ENCODE measurements around the gene CKLF. TPM values are rescaled to one million over a fixed set of nuclear protein-coding genes. Genes with fewer than 3 reads are reported as not detected.
"Not testable (repeated sequence)": the region's sequence is repeated elsewhere in the genome, so short reads cannot be mapped to it uniquely, and the experiment has no call there.

Gene CKLF
- total RNA-seq, 3 donors from 2014 or later, result 26.9 to 42.0 (median 29.1) TPM

- Histone ChIP-seq H3K4me3 (no peak overlapping the region), H3K36me3 (ENCODE audit: low read depth) (no peaks in the 10 kb centered on the region), H3K4me1 (ENCODE audit: low read depth) (peaks cover 17% of the 10 kb centered on the region), H3K9me3 (no peaks in the 10 kb centered on the region)
- ATAC-seq (no peak), DNase-seq (no peak)
- intact Hi-C loops (cut with DNase I, micrococcal nuclease), result loop anchor here in 1 of 2 donors (10.0 kb wide), 1 partner anchor 201 kb away; no protein-coding TSS in a partner anchor
- TF ChIP-seq CTCF (IDR thresholded peaks at IDR 0.05), result no peak
Observed at GRCh38 chr16:66605979-66606751, 53.8 kb downstream of the CKLF start.

- DNase-seq (peak; percentile 80 to 94 (median 89)), ATAC-seq (peak; percentile 68)
- Histone ChIP-seq H3K4me3 (no peak overlapping the region), H3K9me3 (no peaks in the 10 kb centered on the region), H3K4me1 (ENCODE audit: low read depth) (peaks cover 17% of the 10 kb centered on the region), H3K36me3 (ENCODE audit: low read depth) (no peaks in the 10 kb centered on the region)
- TF ChIP-seq CTCF (IDR thresholded peaks at IDR 0.05), result peak; percentile 89
- intact Hi-C loops (cut with DNase I, micrococcal nuclease), result loop anchor here in 1 of 2 donors (10.0 kb wide), 1 partner anchor 204 kb away; no protein-coding TSS in a partner anchor
Observed at GRCh38 chr16:66608241-66609138, 56.1 kb downstream of the CKLF start.

GRCh38 chr16:66609139-66609510, 56.7 kb downstream of the CKLF start:
- no peaks in the 10 kb centered on the region for H3K36me3 ChIP-seq (ENCODE audit: low read depth)
- peaks cover 17% of the 10 kb centered on the region for H3K4me1 ChIP-seq (ENCODE audit: low read depth)
- H3K9me3 ChIP-seq, result no peaks in the 10 kb centered on the region
- intact Hi-C loops (cut with DNase I, micrococcal nuclease), result loop anchor here in 1 of 2 donors (10.0 kb wide), 1 partner anchor 204 kb away; no protein-coding TSS in a partner anchor
- no peak overlapping the region for H3K4me3 ChIP-seq
- TF ChIP-seq CTCF (IDR thresholded peaks at IDR 0.05), result no peak
- no peak for ATAC-seq
- DNase-seq, result no peak

GRCh38 chr16:66610111-66610820, 57.9 kb downstream of the CKLF start:
- H3K9me3 ChIP-seq, result no peaks in the 10 kb centered on the region
- no peaks in the 10 kb centered on the region for H3K36me3 ChIP-seq (ENCODE audit: low read depth)
- DNase-seq (no peak), ATAC-seq (no peak)
- peaks cover 13% of the 10 kb centered on the region for H3K4me1 ChIP-seq (ENCODE audit: low read depth)
- TF ChIP-seq CTCF (IDR thresholded peaks at IDR 0.05), result no peak
- no peak overlapping the region for H3K4me3 ChIP-seq
- intact Hi-C loops (cut with DNase I, micrococcal nuclease), result no loop called here

- ATAC-seq; H3K4me3 ChIP-seq; DNase-seq; intact Hi-C loops (cut with DNase I, micrococcal nuclease); H3K4me1 ChIP-seq (ENCODE audit: low read depth); H3K9me3 ChIP-seq; H3K36me3 ChIP-seq (ENCODE audit: low read depth): not testable (repeated sequence)
Observed at GRCh38 chr16:66611911-66612310, 59.5 kb downstream of the CKLF start.

Measured in mucosa of descending colon (tissue), 3 donors.